Hepatocyte (in vitro differentiated cells): ENCODE results near the gene FCHSD2.

Source experiments
- CTCF ChIP-seq: fragments of 200-600 bp; sonication (generic); IDR thresholded peaks from 2 replicates; pipeline ENCODE4 v1.5.1; 2016; ENCODE audit warnings: antibody characterized with exemption, mild to moderate bottlenecking; ENCODE audit not compliant: poor library complexity
- EZH2 ChIP-seq: fragments of 200-600 bp; sonication (generic); IDR thresholded peaks from 2 replicates; pipeline ENCODE4 v1.6.1; 2016; ENCODE audit warnings: antibody characterized with exemption, mild to moderate bottlenecking, borderline replicate concordance
- EZH2phosphoT487 ChIP-seq: fragments of 200-600 bp; sonication (generic); IDR thresholded peaks from one replicate; pipeline ENCODE4 v1.6.1; 2018; ENCODE audit warnings: antibody characterized with exemption, mild to moderate bottlenecking, low read depth, moderate library complexity; ENCODE audit not compliant: unreplicated experiment, severe bottlenecking

- TF ChIP-seq CTCF = no peak
- TF ChIP-seq EZH2 = no peak
- no peak for TF ChIP-seq EZH2phosphoT487
These were observed 271.0 kb downstream of the FCHSD2 start for GRCh38 chr11:72871119-72871518.
